ENCODE data around the gene COL2A1. TPM values are rescaled to one million over a fixed set of nuclear protein-coding genes. Genes with fewer than 3 reads are reported as not detected.

COL2A1 gene
- total RNA-seq, 3 donors from 2014 or later: 1.6 to 3.2 TPM; not detected in 1

DNA sequence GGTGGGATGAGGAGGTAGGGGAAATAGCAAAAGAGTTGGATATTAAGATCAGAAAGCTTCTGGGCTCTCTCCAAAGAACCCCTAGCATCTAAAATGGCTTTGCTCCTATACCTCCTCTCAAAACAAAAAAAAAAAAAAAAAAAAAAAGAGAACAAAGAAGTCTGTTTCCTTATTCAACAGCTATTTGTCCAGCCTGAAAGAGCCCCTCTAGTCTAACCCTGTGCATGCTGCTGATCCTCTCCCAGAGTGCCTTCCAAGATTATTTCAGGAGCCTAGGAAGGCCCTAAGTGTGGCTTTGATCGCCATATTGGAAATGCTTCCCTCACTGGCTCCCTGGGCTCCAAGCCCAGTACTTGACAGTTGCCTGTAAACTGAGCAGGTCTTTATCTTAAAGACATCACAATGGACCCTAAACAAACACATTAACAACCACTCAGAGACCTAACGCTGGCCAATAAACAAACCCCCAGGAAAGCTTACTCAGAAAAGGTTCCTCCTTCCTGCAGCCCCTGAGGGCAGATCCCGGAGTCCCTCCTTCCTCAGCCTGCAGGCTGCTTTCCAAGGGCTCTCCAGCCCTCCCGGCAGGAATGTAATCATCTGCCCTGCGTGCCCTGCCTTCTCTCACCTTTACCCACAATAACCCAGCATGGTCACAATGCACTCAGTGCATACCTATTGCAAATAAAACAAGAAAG lies 17.4 kb upstream of the COL2A1 start:
- no peaks in the 10 kb centered on the region for H3K4me1 ChIP-seq
- TF ChIP-seq POLR2A (IDR thresholded peaks at IDR 0.05) (no peak), POLR2AphosphoS5 (IDR thresholded peaks at IDR 0.05) (no peak)
- TF ChIP-seq, protein P1, sequence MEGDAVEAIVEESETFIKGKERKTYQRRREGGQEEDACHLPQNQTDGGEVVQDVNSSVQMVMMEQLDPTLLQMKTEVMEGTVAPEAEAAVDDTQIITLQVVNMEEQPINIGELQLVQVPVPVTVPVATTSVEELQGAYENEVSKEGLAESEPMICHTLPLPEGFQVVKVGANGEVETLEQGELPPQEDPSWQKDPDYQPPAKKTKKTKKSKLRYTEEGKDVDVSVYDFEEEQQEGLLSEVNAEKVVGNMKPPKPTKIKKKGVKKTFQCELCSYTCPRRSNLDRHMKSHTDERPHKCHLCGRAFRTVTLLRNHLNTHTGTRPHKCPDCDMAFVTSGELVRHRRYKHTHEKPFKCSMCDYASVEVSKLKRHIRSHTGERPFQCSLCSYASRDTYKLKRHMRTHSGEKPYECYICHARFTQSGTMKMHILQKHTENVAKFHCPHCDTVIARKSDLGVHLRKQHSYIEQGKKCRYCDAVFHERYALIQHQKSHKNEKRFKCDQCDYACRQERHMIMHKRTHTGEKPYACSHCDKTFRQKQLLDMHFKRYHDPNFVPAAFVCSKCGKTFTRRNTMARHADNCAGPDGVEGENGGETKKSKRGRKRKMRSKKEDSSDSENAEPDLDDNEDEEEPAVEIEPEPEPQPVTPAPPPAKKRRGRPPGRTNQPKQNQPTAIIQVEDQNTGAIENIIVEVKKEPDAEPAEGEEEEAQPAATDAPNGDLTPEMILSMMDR (IDR thresholded peaks at IDR 0.05): no peak
- H3K4me3 ChIP-seq: no peak overlapping the region
- H3K27ac ChIP-seq: no peak overlapping the region
- no peaks in the 10 kb centered on the region for H3K9me3 ChIP-seq
- no peaks in the 10 kb centered on the region for H3K27me3 ChIP-seq
- H3K36me3 ChIP-seq: no peaks in the 10 kb centered on the region
- no peak for DNase-seq (ENCODE audit: low spot score in 2 of 2)
- intact Hi-C loops (cut with DNase I; ENCODE audit: low total_unique reads): no loop called here

DNA sequence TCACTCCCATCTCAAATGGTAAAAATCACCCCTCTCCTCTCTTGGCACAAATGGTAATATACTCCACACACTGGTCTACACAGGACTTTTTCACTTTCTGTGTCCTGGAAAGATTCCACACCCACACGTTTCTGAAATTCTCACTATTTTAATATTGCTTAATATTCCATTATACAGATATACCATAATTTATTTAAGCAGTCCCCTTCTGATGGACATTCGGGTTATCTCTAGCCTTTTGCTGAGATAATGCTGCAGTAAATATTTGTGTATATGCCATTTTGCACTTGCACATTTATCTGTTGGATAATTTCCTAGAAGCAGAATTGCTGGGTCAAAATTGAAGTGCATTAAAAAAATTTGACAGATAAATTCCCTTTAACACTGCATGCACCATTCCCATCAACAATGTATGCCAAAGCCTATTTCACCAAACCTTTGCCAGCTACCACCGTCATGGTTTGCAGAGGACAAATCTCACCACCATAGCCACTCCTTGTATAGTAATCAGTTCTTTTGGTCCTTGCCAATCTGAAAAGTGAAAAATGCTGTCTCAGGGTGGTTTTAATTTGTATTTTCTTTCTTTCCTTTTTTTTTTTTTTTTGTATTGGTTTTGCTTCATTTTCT lies 15.5 kb upstream of the COL2A1 start:
- Histone ChIP-seq H3K36me3 (no peaks in the 10 kb centered on the region), H3K9me3 (no peaks in the 10 kb centered on the region), H3K27me3 (no peaks in the 10 kb centered on the region), H3K4me1 (no peaks in the 10 kb centered on the region), H3K27ac (no peak overlapping the region), H3K4me3 (no peak overlapping the region)
- intact Hi-C loops (cut with DNase I; ENCODE audit: low total_unique reads): no loop called here
- no peak for DNase-seq (ENCODE audit: low spot score in 2 of 2)
- TF ChIP-seq, protein P1 (IDR thresholded peaks at IDR 0.05): no peak
- TF ChIP-seq POLR2A (IDR thresholded peaks at IDR 0.05) (no peak), POLR2AphosphoS5 (IDR thresholded peaks at IDR 0.05) (no peak)

DNA sequence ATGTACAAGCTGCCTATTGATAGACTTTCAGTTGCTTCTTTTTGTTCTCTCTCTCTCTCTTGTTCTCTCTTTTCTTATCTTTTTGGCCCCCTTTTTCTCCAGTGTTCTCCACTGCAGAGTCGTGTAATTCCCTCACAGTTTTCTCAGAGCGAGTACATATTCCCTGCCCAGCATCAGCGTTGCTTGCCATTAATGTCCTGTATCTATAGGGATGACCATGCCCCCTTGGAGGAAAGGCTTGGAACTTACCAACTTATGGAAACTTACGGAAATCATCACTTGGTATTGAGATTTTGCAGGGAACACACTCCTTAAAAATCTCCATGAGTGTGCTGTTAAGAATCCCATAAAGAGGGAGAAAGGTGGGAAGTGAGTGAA lies 14.3 kb upstream of the COL2A1 start:
- Histone ChIP-seq H3K4me3 (no peak overlapping the region), H3K9me3 (no peaks in the 10 kb centered on the region), H3K36me3 (no peaks in the 10 kb centered on the region), H3K4me1 (no peaks in the 10 kb centered on the region), H3K27me3 (no peaks in the 10 kb centered on the region), H3K27ac (no peak overlapping the region)
- TF ChIP-seq, protein P1 (IDR thresholded peaks at IDR 0.05): no peak
- TF ChIP-seq POLR2A (IDR thresholded peaks at IDR 0.05) (no peak), POLR2AphosphoS5 (IDR thresholded peaks at IDR 0.05) (no peak)
- DNase-seq (ENCODE audit: low spot score in 2 of 2): no peak
- intact Hi-C loops (cut with DNase I; ENCODE audit: low total_unique reads): no loop called here

DNA sequence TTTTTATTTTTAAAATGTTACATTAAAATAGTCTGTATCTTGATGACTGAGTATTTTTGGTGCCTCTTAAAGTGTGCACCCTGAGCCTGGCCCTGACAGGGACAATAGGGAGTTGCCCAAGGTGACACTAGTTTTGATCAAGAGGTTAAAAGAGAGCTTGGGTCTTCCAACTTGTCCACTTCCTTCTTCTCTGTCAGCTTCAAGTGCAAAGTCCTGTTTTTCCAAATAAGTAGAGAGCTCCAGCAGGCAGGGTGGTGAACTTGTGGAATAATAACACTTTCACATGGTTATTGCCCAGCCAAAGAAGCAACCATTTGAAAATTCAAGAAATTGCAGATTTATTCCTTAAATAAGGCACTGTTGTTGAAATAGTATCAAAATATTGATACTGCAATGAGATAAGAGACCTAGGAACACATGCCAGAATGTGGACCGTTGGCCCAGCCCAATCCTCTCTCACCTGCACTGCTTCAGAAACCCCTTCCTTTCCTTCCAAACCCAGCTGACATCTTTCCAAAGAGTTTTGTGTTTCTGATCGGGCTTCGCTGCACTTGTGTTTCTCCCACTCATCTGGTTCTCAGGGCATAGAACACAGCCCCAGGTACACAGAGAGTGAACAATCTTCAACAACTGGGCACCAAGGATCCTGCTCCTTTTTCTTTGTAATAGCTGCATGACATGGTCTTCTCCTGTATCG lies 13.8 kb upstream of the COL2A1 start:
- no peaks in the 10 kb centered on the region for H3K36me3 ChIP-seq
- H3K27me3 ChIP-seq: no peaks in the 10 kb centered on the region
- no peak for TF ChIP-seq POLR2A (IDR thresholded peaks at IDR 0.05)
- TF ChIP-seq POLR2AphosphoS5 (IDR thresholded peaks at IDR 0.05): no peak
- TF ChIP-seq, protein P1 (IDR thresholded peaks at IDR 0.05): no peak
- no peak for DNase-seq (ENCODE audit: low spot score in 2 of 2)
- intact Hi-C loops (cut with DNase I; ENCODE audit: low total_unique reads): no loop called here
- no peaks in the 10 kb centered on the region for H3K4me1 ChIP-seq
- no peaks in the 10 kb centered on the region for H3K9me3 ChIP-seq
- H3K27ac ChIP-seq: no peak overlapping the region
- H3K4me3 ChIP-seq: no peak overlapping the region

DNA sequence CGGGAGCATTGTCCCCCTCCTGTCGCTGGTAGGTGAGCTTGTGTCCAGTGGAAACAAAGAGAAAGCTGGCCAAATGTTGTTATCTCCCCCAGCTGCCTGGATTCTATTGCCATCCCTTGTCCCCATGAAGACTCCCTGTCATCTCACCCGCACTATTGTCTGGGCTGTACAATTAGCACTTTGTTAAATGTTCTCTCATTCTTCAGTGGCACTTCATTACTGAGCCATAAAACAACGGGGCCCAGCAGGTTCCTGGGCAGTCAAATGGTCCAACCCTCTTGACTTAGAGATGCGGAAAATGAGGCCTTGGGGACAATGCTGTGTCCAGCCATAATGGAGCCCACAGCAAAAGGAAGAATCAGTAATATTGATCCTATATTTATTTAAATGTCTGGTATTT lies 13.2 kb upstream of the COL2A1 start:
- no peaks in the 10 kb centered on the region for H3K36me3 ChIP-seq
- H3K4me1 ChIP-seq: no peaks in the 10 kb centered on the region
- no peak overlapping the region for H3K27ac ChIP-seq
- H3K27me3 ChIP-seq: no peaks in the 10 kb centered on the region
- no peak overlapping the region for H3K4me3 ChIP-seq
- no peaks in the 10 kb centered on the region for H3K9me3 ChIP-seq
- no peak for TF ChIP-seq POLR2AphosphoS5 (IDR thresholded peaks at IDR 0.05)
- no peak for DNase-seq (ENCODE audit: low spot score in 2 of 2)
- intact Hi-C loops (cut with DNase I; ENCODE audit: low total_unique reads): no loop called here
